Astrocyte (in vitro differentiated cells and primary cell): ENCODE data around the gene CCND1. TPM values are rescaled to one million over a fixed set of nuclear protein-coding genes. Genes with fewer than 3 reads are reported as not detected.
"Not testable (repeated sequence)": the region's sequence is repeated elsewhere in the genome, so short reads cannot be mapped to it uniquely, and the experiment has no call there.

Source experiments
- DNase-seq: peaks from one replicate; pipeline ENCODE4 v3.0.0-alpha.2; 2010; ENCODE audit warnings: low read depth
- FAIRE-seq: peaks from 2 replicates; lab custom pipeline; 2011; peaks lifted over from hg19 to GRCh38; lab: Jason Lieb, UNC
- H2AFZ ChIP-seq: 2 replicates; pipeline ENCODE4 v1.6.0; 2012; ENCODE audit warnings: low read depth, low read length, inconsistent platforms
- H3K27ac ChIP-seq: 2 replicates; pipeline ENCODE4 v1.5.1; 2011; ENCODE audit warnings: low read depth, low read length, inconsistent platforms
- H3K27me3 ChIP-seq: 2 replicates; pipeline ENCODE4 v1.6.0; 2011; ENCODE audit warnings: low read length, inconsistent platforms; ENCODE audit not compliant: insufficient read depth
- H3K36me3 ChIP-seq: 2 replicates; pipeline ENCODE4 v1.5.1; 2011; ENCODE audit warnings: low read length, inconsistent platforms; ENCODE audit not compliant: insufficient read depth
- H3K4me1 ChIP-seq: 2 replicates; pipeline ENCODE4 v1.5.1; 2011; ENCODE audit warnings: low read length, inconsistent platforms; ENCODE audit not compliant: insufficient read depth
- H3K4me2 ChIP-seq: 2 replicates; pipeline ENCODE4 v1.6.0; 2012; ENCODE audit warnings: low read length, inconsistent platforms
- H3K4me3 ChIP-seq: 2 replicates; pipeline ENCODE4 v1.5.1; 2011; ENCODE audit warnings: low read depth, mild to moderate bottlenecking, low read length, inconsistent platforms; ENCODE audit not compliant: insufficient read depth
- H3K79me2 ChIP-seq: 2 replicates; pipeline ENCODE4 v1.6.0; 2012; ENCODE audit warnings: mild to moderate bottlenecking, low read length, inconsistent platforms; ENCODE audit not compliant: insufficient read depth
- H3K9ac ChIP-seq: 2 replicates; pipeline ENCODE4 v1.6.0; 2012; ENCODE audit warnings: mild to moderate bottlenecking, low read length, inconsistent platforms
- H3K9me3 ChIP-seq: 2 replicates; pipeline ENCODE4 v1.5.1; 2012; ENCODE audit warnings: low read depth, mild to moderate bottlenecking, low read length, inconsistent platforms; ENCODE audit not compliant: insufficient read depth
- H4K20me1 ChIP-seq: 2 replicates; pipeline ENCODE4 v1.6.0; 2012; ENCODE audit warnings: low read length, inconsistent platforms; ENCODE audit not compliant: insufficient read depth
- H3K27ac Mint-ChIP-seq: one replicate; pipeline ENCODE4 v1.8.0; 2021; ENCODE audit warnings: mild to moderate bottlenecking, mixed read lengths; ENCODE audit not compliant: unreplicated experiment
- H3K27me3 Mint-ChIP-seq: one replicate; pipeline ENCODE4 v1.8.0; 2021; ENCODE audit warnings: low read depth, mixed read lengths; ENCODE audit not compliant: unreplicated experiment
- H3K36me3 Mint-ChIP-seq: one replicate; pipeline ENCODE4 v1.8.0; 2021; ENCODE audit warnings: low read depth, mixed read lengths; ENCODE audit not compliant: unreplicated experiment
- H3K4me1 Mint-ChIP-seq: one replicate; pipeline ENCODE4 v1.8.0; 2021; ENCODE audit warnings: low read depth, mixed read lengths; ENCODE audit not compliant: unreplicated experiment
- H3K4me3 Mint-ChIP-seq: one replicate; pipeline ENCODE4 v1.8.0; 2021; ENCODE audit warnings: mild to moderate bottlenecking, moderate library complexity, mixed read lengths; ENCODE audit not compliant: unreplicated experiment
- H3K9me3 Mint-ChIP-seq: one replicate; pipeline ENCODE4 v1.8.0; 2021; ENCODE audit warnings: mild to moderate bottlenecking, mixed read lengths; ENCODE audit not compliant: unreplicated experiment
- CTCF ChIP-seq: IDR thresholded peaks from 2 replicates; pipeline ENCODE4 v1.5.1; 2011; ENCODE audit warnings: low read depth, mild to moderate bottlenecking, inconsistent platforms, low read length, moderate library complexity; ENCODE audit not compliant: insufficient read depth
- EZH2 ChIP-seq: IDR thresholded peaks from 2 replicates; pipeline ENCODE4 v1.6.1; 2012; ENCODE audit warnings: mild to moderate bottlenecking, low read length, inconsistent platforms; ENCODE audit not compliant: insufficient read depth
- total RNA-seq: library from RNA; stranded (reverse); gene quantifications from 2 replicates; pipeline ENCODE4 v1.2.1, GENCODE V29; 2021

Gene CCND1
- total RNA-seq, 1 donor from 2014 or later, result 482 TPM

GRCh38 chr11:69694781-69695180 lies 53.8 kb downstream of the CCND1 start:
- DNase-seq (no peak), FAIRE-seq (no peak)
- Mint-ChIP-seq H3K4me1 (peaks cover 2% of the 10 kb centered on the region), H3K27ac (no peak overlapping the region), H3K4me3 (no peak overlapping the region), H3K27me3 (peaks cover 40% of the 10 kb centered on the region), H3K9me3 (no peaks in the 10 kb centered on the region), H3K36me3 (no peaks in the 10 kb centered on the region)
- no peaks in the 10 kb centered on the region for H3K36me3 ChIP-seq
- no peaks in the 10 kb centered on the region for H4K20me1 ChIP-seq
- H3K4me1 ChIP-seq, result no peaks in the 10 kb centered on the region
- no peak overlapping the region for H3K27ac ChIP-seq
- H3K27me3 ChIP-seq, result peaks cover 17% of the 10 kb centered on the region
- no peak overlapping the region for H3K4me2 ChIP-seq
- no peak overlapping the region for H2AFZ ChIP-seq
- no peak overlapping the region for H3K9ac ChIP-seq
- no peak for TF ChIP-seq EZH2
- no peak for TF ChIP-seq CTCF
- no peak overlapping the region for H3K4me3 ChIP-seq
- H3K79me2 ChIP-seq, result no peaks in the 10 kb centered on the region
- H3K9me3 ChIP-seq, result no peaks in the 10 kb centered on the region

- Histone ChIP-seq H3K27ac (no peak overlapping the region), H3K4me2 (no peak overlapping the region), H3K4me3 (no peak overlapping the region), H3K9ac (no peak overlapping the region), H4K20me1 (no peaks in the 10 kb centered on the region), H3K4me1 (peaks cover under 1% of the 10 kb centered on the region), H3K36me3 (no peaks in the 10 kb centered on the region), H3K79me2 (no peaks in the 10 kb centered on the region), H3K27me3 (peaks cover 17% of the 10 kb centered on the region), H3K9me3 (no peaks in the 10 kb centered on the region), H2AFZ (no peak overlapping the region)
- H3K4me3 Mint-ChIP-seq, result no peak overlapping the region
- FAIRE-seq (no peak), DNase-seq (no peak)
- H3K27me3 Mint-ChIP-seq, result peaks cover 40% of the 10 kb centered on the region
- no peaks in the 10 kb centered on the region for H3K9me3 Mint-ChIP-seq
- TF ChIP-seq EZH2 (no peak), CTCF (no peak)
- H3K4me1 Mint-ChIP-seq, result peaks cover 3% of the 10 kb centered on the region
- H3K27ac Mint-ChIP-seq, result no peak overlapping the region
- no peaks in the 10 kb centered on the region for H3K36me3 Mint-ChIP-seq
These were observed 54.6 kb downstream of the CCND1 start for GRCh38 chr11:69695581-69695980.

DNA sequence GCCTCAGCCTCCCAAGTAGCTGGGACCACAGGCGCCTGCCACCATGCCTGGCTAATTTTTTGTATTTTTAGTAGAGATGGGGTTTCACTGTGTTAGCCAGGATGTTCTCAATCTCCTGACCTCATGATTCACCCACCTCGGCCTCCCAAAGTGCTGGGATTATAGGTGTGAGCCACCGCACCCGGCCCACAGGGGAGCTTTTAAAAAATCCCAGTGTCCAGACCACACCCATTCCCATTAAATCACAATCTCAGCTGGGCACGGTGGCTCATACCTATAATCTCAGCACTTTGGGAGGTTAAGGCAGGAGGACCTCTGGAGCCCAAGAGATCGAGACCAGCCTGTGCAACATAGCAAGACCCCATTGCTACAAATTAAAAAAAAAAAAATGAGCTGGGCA lies 55.0 kb downstream of the CCND1 start:
- not testable (repeated sequence) for H3K4me3 Mint-ChIP-seq, H3K27ac ChIP-seq, H3K79me2 ChIP-seq, FAIRE-seq, H3K4me1 ChIP-seq, H4K20me1 ChIP-seq, DNase-seq, H3K36me3 Mint-ChIP-seq, H3K4me1 Mint-ChIP-seq, H3K36me3 ChIP-seq, H3K4me3 ChIP-seq, H2AFZ ChIP-seq, H3K27ac Mint-ChIP-seq, H3K9me3 Mint-ChIP-seq, H3K4me2 ChIP-seq, H3K9me3 ChIP-seq, H3K9ac ChIP-seq
- H3K27me3 Mint-ChIP-seq, result peaks cover 44% of the 10 kb centered on the region
- peaks cover 21% of the 10 kb centered on the region for H3K27me3 ChIP-seq
